Activated B cell treated with CpG ODN at 0.5 μM for 24 hours (primary cell): ENCODE results near the gene IL12RB1. TPM values are rescaled to one million over a fixed set of nuclear protein-coding genes. Genes with fewer than 3 reads are reported as not detected.
A peak's percentile ranks its signal among the peaks of the same experiment; 100 is the strongest.

Source experiments
- ATAC-seq: fragments of 200-7000 bp; cut with Tn5 transposase; one replicate; pipeline ENCODE4 v1.10.0; 2021; ENCODE audit warnings: low read depth, mild to moderate bottlenecking, moderate library complexity
- CTCF ChIA-PET: fragments of 350-600 bp; sonication (Branson Sonifier 250); formaldehyde crosslinking; loops from one replicate; lab custom pipeline; 2021; ENCODE audit warnings: antibody characterized with exemption; lab: Charles Lee
- POLR2A ChIA-PET: fragments of 350-600 bp; sonication (Branson Sonifier 250); formaldehyde crosslinking; loops from one replicate; lab custom pipeline; 2021; ENCODE audit warnings: antibody characterized with exemption; lab: Charles Lee
- DNase-seq: peaks from one replicate; pipeline ENCODE4 v3.0.0; 2022
- H3K27ac Mint-ChIP-seq: one replicate; pipeline ENCODE4 v1.8.0; 2020; ENCODE audit warnings: mixed read lengths
- H3K27me3 Mint-ChIP-seq: one replicate; pipeline ENCODE4 v1.8.0; 2021; ENCODE audit warnings: mixed read lengths
- H3K36me3 Mint-ChIP-seq: one replicate; pipeline ENCODE4 v1.8.0; 2021; ENCODE audit warnings: low read depth, mixed read lengths
- H3K4me1 Mint-ChIP-seq: one replicate; pipeline ENCODE4 v1.8.0; 2021; ENCODE audit warnings: mixed read lengths
- H3K4me3 Mint-ChIP-seq: one replicate; pipeline ENCODE4 v1.8.0; 2020; ENCODE audit warnings: mild to moderate bottlenecking, mixed read lengths
- H3K9me3 Mint-ChIP-seq: one replicate; pipeline ENCODE4 v1.8.0; 2020; ENCODE audit warnings: mixed read lengths
- CTCF ChIP-seq: fragments of 200-600 bp; IDR thresholded peaks from one replicate; pipeline ENCODE4 v1.8.0; 2022; ENCODE audit warnings: antibody characterized with exemption, mild to moderate bottlenecking
- intact Hi-C: fragments of 100-400 bp; cut with micrococcal nuclease; formaldehyde crosslinking; loops from one replicate; pipeline ENCODE4 v1.15.1; 2024
- total RNA-seq: library from RNA; stranded (reverse); gene quantifications from 2 replicates; pipeline ENCODE4 v1.2.3, GENCODE V29; 2022

IL12RB1 gene
- total RNA-seq, 1 donor from 2014 or later: 20.9 TPM

GRCh38 chr19:18023622-18024251 is 63.0 kb downstream of the IL12RB1 start:
- Mint-ChIP-seq H3K4me3 (peak overlapping the region; percentile 69), H3K9me3 (peaks cover 3% of the 10 kb centered on the region), H3K27ac (peak overlapping the region; percentile 97), H3K36me3 (no peaks in the 10 kb centered on the region), H3K4me1 (peaks cover 72% of the 10 kb centered on the region), H3K27me3 (no peaks in the 10 kb centered on the region)
- DNase-seq: peak; percentile 81
- intact Hi-C loops: loop anchor here (1.0 to 5.0 kb wide), 4 partner anchors 22 to 269 kb away; partner anchors contain the start of genes IFI30 and MAST3
- CTCF ChIA-PET: interaction anchor here (0.7 to 2.9 kb wide), 7 partner anchors 16 to 229 kb away, joined by 3 to 17 read pairs (median 4); partner anchors contain the start of gene ARRDC2
- TF ChIP-seq CTCF: no peak
- POLR2A ChIA-PET: interaction anchor here (0.6 to 23.7 kb wide), 23 partner anchors 8 to 470 kb away, joined by 3 to 779 read pairs (median 5); partner anchors contain the start of genes ARRDC2, MAST3 and RPL18A
- peak; percentile 74 for ATAC-seq

- Mint-ChIP-seq H3K9me3 (peaks cover 3% of the 10 kb centered on the region), H3K4me3 (peak overlapping the region; percentile 69), H3K4me1 (peaks cover 80% of the 10 kb centered on the region), H3K36me3 (no peaks in the 10 kb centered on the region), H3K27ac (peak overlapping the region; percentile 97), H3K27me3 (no peaks in the 10 kb centered on the region)
- TF ChIP-seq CTCF: no peak
- ChIA-PET CTCF (interaction anchor here (1.5 to 1.6 kb wide), 2 partner anchors 24 to 36 kb away, joined by 4 to 7 read pairs; no protein-coding TSS in a partner anchor), POLR2A (interaction anchor here (0.6 to 23.7 kb wide), 15 partner anchors 9 to 284 kb away, joined by 3 to 779 read pairs (median 4); partner anchors contain the start of genes ARRDC2 and RPL18A)
- peak; percentile 68 for DNase-seq
- intact Hi-C loops: loop anchor here (1.0 to 5.0 kb wide), 5 partner anchors 13 to 151 kb away; partner anchors contain the start of genes ARRDC2, IFI30 and MAST3
- ATAC-seq: peak; percentile 23
These were observed 65.5 kb downstream of the IL12RB1 start for GRCh38 chr19:18021121-18021755.

GRCh38 chr19:18020212-18021085 is 66.3 kb downstream of the IL12RB1 start:
- peaks cover 4% of the 10 kb centered on the region for H3K36me3 Mint-ChIP-seq

More at GRCh38 chr19:18020212-18021085, 66.3 kb downstream of the IL12RB1 start:
- TF ChIP-seq CTCF: no peak
- peaks cover 3% of the 10 kb centered on the region for H3K9me3 Mint-ChIP-seq
- no peak for DNase-seq
- intact Hi-C loops: loop anchor here (1.0 to 5.0 kb wide), 5 partner anchors 12 to 152 kb away; partner anchors contain the start of genes ARRDC2, IFI30 and MAST3
- no peak for ATAC-seq
- POLR2A ChIA-PET: interaction anchor here (0.6 to 23.7 kb wide), 17 partner anchors 9 to 284 kb away, joined by 3 to 779 read pairs (median 5); partner anchors contain the start of genes ARRDC2 and RPL18A
- CTCF ChIA-PET: interaction anchor here (1.5 to 1.6 kb wide), 2 partner anchors 25 to 37 kb away, joined by 4 to 7 read pairs; no protein-coding TSS in a partner anchor
- H3K4me1 Mint-ChIP-seq: peaks cover 81% of the 10 kb centered on the region
- H3K27ac Mint-ChIP-seq: peak overlapping the region; percentile 97
- peak overlapping the region; percentile 69 for H3K4me3 Mint-ChIP-seq
- H3K27me3 Mint-ChIP-seq: no peaks in the 10 kb centered on the region
